Measurements from ENCODE around the gene PGAM2. TPM values are rescaled to one million over a fixed set of nuclear protein-coding genes. Genes with fewer than 3 reads are reported as not detected.

Gene PGAM2
- total and polyA plus RNA-seq, 2 of the 4 experiments (the other 2 are of a cell fraction): not detected

GRCh38 chr7:44045226-44046014 lies 19.9 kb downstream of the PGAM2 start:
- intact Hi-C loops (cut with micrococcal nuclease): no loop called here
- ChIA-PET POLR2A (ENCODE audit: unreplicated experiment) (interaction anchor here (0.6 kb wide), 1 partner anchor 20 kb away, joined by 19 read pairs; no protein-coding TSS in a partner anchor), CTCF (no interaction called here)
- Histone ChIP-seq H3K56ac (ENCODE audit: extremely low read depth, insufficient read depth, low read length) (peak overlapping the region; percentile 84), H3K9me1 (ENCODE audit: insufficient read depth, low read length) (peaks cover 27% of the 10 kb centered on the region), H2AFZ (replicated peaks; ENCODE audit: low read length, poor library complexity) (peak overlapping the region; percentile 98), H4K8ac (ENCODE audit: low read depth in 2 of 2, low read length in 2 of 2) (peak overlapping the region; percentile 54 to 80), H4K20me1 (ENCODE audit: insufficient read depth, low read length) (peaks cover 40% of the 10 kb centered on the region), H4K5ac (ENCODE audit: low read depth, low read length) (peak overlapping the region; percentile 19), H3K27ac (ENCODE audit: insufficient read depth, low read length) (peak overlapping the region; percentile 82), H2AK5ac (ENCODE audit: low read depth, low read length) (peak overlapping the region; percentile 89), H3K9me3 (ENCODE audit: control insufficient read depth, insufficient read depth, low read length) (no peaks in the 10 kb centered on the region), H3K4me3 (ENCODE audit: insufficient read depth, low read depth, low read length) (peak overlapping the region; percentile 79), H3K27me3 (ENCODE audit: control insufficient read depth, insufficient read depth, low read length) (no peaks in the 10 kb centered on the region), H4K91ac (ENCODE audit: insufficient read depth, low read depth, low read length) (peak overlapping the region; percentile 70), H2AK9ac (replicated peaks; ENCODE audit: low read depth, low read length, poor library complexity) (peak overlapping the region; percentile 98), H3K23ac (ENCODE audit: low read depth, low read length) (peak overlapping the region; percentile 88), H2BK15ac (ENCODE audit: low read depth, low read length) (no peak overlapping the region), H3K18ac (ENCODE audit: low read depth, low read length) (no peak overlapping the region), H3K4ac (ENCODE audit: low read depth, low read length) (peak overlapping the region; percentile 85), H3K4me2 (ENCODE audit: low read depth, low read length) (peak overlapping the region; percentile 96), H3K36me3 (ENCODE audit: control insufficient read depth, insufficient read depth, low read length) (peaks cover 18% of the 10 kb centered on the region), H2BK20ac (ENCODE audit: low read depth, low read length) (no peak overlapping the region), H3K9ac (ENCODE audit: low read depth, low read length) (peak overlapping the region; percentile 88), H3K14ac (replicated peaks; ENCODE audit: low read depth, low read length) (peak overlapping the region; percentile 92), H2BK5ac (ENCODE audit: low read depth, low read length, poor library complexity, severe bottlenecking) (peak overlapping the region; percentile 78), H3K79me1 (ENCODE audit: low read depth in 1 of 2, low read length in 2 of 2) (peaks cover 29 to 59% of the 10 kb centered on the region in 2 experiments), H3K4me1 (ENCODE audit: control insufficient read depth, insufficient read depth, low read length) (peaks cover 8% of the 10 kb centered on the region), H2BK120ac (ENCODE audit: low read depth, low read length) (no peak overlapping the region)
- DNase-seq: no peak
- WGBS, 2 experiments (ENCODE audit: extremely low coverage in 2 of 2, insufficient read length in 1 of 2): 5% methylated on average over 6 of the region's 15 CpGs; no CpG with 5 or more reads in 1 of the 2 experiments
- dilution Hi-C loops (cut with HindIII; ENCODE audit: low sequenced_read_pairs, unreplicated experiment): no loop called here
- no TSS peak for BruUV-seq (replicated peaks)
- peak; percentile 68; the same call in 1 of the 2 replicates for ATAC-seq (ENCODE audit: low read depth)
- in situ Hi-C loops (cut with MboI; ENCODE audit: low sequenced_read_pairs): no loop called here
- TF ChIP-seq MAFK (IDR thresholded peaks at IDR 0.05; ENCODE audit: low read depth, low read length) (no peak), POLR2A (IDR thresholded peaks at IDR 0.05; ENCODE audit: low read depth, low read length) (no peak), MAZ (IDR thresholded peaks at IDR 0.05; ENCODE audit: borderline replicate concordance, low read depth, low read length) (no peak), CEBPB (IDR thresholded peaks at IDR 0.05; ENCODE audit: low read depth, low read length) (no peak), BHLHE40 (IDR thresholded peaks at IDR 0.05; ENCODE audit: low read depth, low read length) (no peak), RAD21 (IDR thresholded peaks at IDR 0.05; ENCODE audit: low read length) (no peak), USF2 (IDR thresholded peaks at IDR 0.05; ENCODE audit: low read depth, low read length) (no peak), RFX5 (IDR thresholded peaks at IDR 0.05; ENCODE audit: low read depth, low read length) (no peak), CHD1 (IDR thresholded peaks at IDR 0.05; ENCODE audit: low read depth, low read length) (no peak), MXI1 (IDR thresholded peaks at IDR 0.05; ENCODE audit: borderline replicate concordance, low read depth, low read length) (no peak), FOS (IDR thresholded peaks at IDR 0.05; ENCODE audit: low read depth, low read length) (no peak), ELK1 (IDR thresholded peaks at IDR 0.05; ENCODE audit: borderline replicate concordance, low read depth, low read length) (no peak), SMC3 (IDR thresholded peaks at IDR 0.05; ENCODE audit: low read depth, low read length) (no peak), NFE2L2 (IDR thresholded peaks at IDR 0.05; ENCODE audit: low read depth, low read length) (no peak), CTCF (conservative IDR thresholded peaks at IDR 0.05; ENCODE audit: low read depth, low read length) (no peak)
